HepG2 (cell line): ENCODE measurements around the gene RPRML. TPM values are rescaled to one million over a fixed set of nuclear protein-coding genes. Genes with fewer than 3 reads are reported as not detected.

ENCODE experiments used
- FOXA1 ChIP-seq, 2 experiments: fragments of 450-650 bp in 1 of 2; sonication (generic) in 1 of 2; formaldehyde crosslinking in 1 of 2; IDR thresholded peaks; 2 replicates each; pipeline versions ENCODE4 v1.4.0 to v1.6.1; 2016 to 2020; ENCODE audit warnings: missing genetic modification reagents in 1 of 2
- IRF2 ChIP-seq: IDR thresholded peaks from 2 replicates; pipeline ENCODE4 v1.6.1; 2018; ENCODE audit warnings: missing genetic modification reagents, missing compliant biosample characterization
- JDP2 ChIP-seq: sonication (generic); formaldehyde crosslinking; IDR thresholded peaks from 2 replicates; pipeline ENCODE4 v1.8.1; 2022; ENCODE audit warnings: missing genetic modification reagents, borderline replicate concordance
- LCORL ChIP-seq, 2 experiments: fragments of 450-650 bp in 1 of 2; sonication (generic) in 1 of 2; formaldehyde crosslinking in 1 of 2; IDR thresholded peaks; 2 replicates each; pipeline versions ENCODE4 v1.5.0 to v1.6.1; 2017 to 2020; ENCODE audit warnings: antibody characterized with exemption in 1 of 2, missing genetic modification reagents in 1 of 2
- MXD4 ChIP-seq: IDR thresholded peaks from 2 replicates; pipeline ENCODE4 v1.6.1; 2016; ENCODE audit warnings: mild to moderate bottlenecking, missing biosample characterization, missing genetic modification reagents
- NCOR1 ChIP-seq: fragments of 200-600 bp; sonication (generic); IDR thresholded peaks from 2 replicates; pipeline ENCODE4 v1.7.0; 2017; ENCODE audit warnings: antibody characterized with exemption, low read length, borderline replicate concordance
- NFATC3 ChIP-seq: sonication (generic); formaldehyde crosslinking; IDR thresholded peaks from 2 replicates; pipeline ENCODE4 v1.5.1; 2020; ENCODE audit warnings: mild to moderate bottlenecking, missing genetic modification reagents
- PATZ1 ChIP-seq: sonication (generic); formaldehyde crosslinking; IDR thresholded peaks from 2 replicates; pipeline ENCODE4 v1.4.0; 2020; ENCODE audit warnings: missing genetic modification reagents
- SMARCE1 ChIP-seq: fragments of 450-650 bp; IDR thresholded peaks from 2 replicates; pipeline ENCODE4 v1.6.1; 2017; ENCODE audit warnings: borderline replicate concordance
- SRSF4 ChIP-seq: fragments of 200-400 bp; formaldehyde crosslinking; IDR thresholded peaks from one replicate; pipeline ENCODE4 v1.6.1; 2018; ENCODE audit warnings: mild to moderate bottlenecking, low read depth, low read length, moderate library complexity; ENCODE audit not compliant: poor library complexity, severe bottlenecking
- ZFP62 ChIP-seq: sonication (generic); formaldehyde crosslinking; IDR thresholded peaks from 2 replicates; pipeline ENCODE4 v1.4.0; 2020; ENCODE audit warnings: missing genetic modification reagents
- ZHX2 ChIP-seq, 2 experiments: sonication (generic) in 1 of 2; formaldehyde crosslinking in 1 of 2; IDR thresholded peaks; 2 replicates each; pipeline versions ENCODE4 v1.6.1 to v1.9.0; 2014 to 2022; ENCODE audit warnings: antibody characterized with exemption in 1 of 2, borderline replicate concordance in 1 of 2, inconsistent platforms in 1 of 2, low read depth in 1 of 2, missing genetic modification reagents in 1 of 2
- ZNF331 ChIP-seq: sonication (generic); formaldehyde crosslinking; IDR thresholded peaks from 2 replicates; pipeline ENCODE4 v1.4.0; 2020; ENCODE audit warnings: missing genetic modification reagents
- ZNF629 ChIP-seq: sonication (generic); formaldehyde crosslinking; conservative IDR thresholded peaks from 2 replicates; pipeline ENCODE4 v1.5.0; 2020; ENCODE audit warnings: missing genetic modification reagents
- polyA plus RNA-seq, 8 experiments: library from polyadenylated mRNA; depleted of rRNA in 3 of 8; stranded (reverse) in 7 of 8; unstranded in 1 of 8; fragments of >200 nt; fragmentation: Illumina TruSeq in 4 of 8; extraction: Trizol in 4 of 8; gene quantifications; 2 replicates each; pipeline versions ENCODE4 v1.2.1 to v1.2.3, GENCODE V29; 2011 to 2016; ENCODE audit warnings: low read depth in 4 of 8, missing spikeins in 1 of 8, mixed read lengths in 1 of 8; ENCODE audit not compliant: insufficient read depth in 1 of 8
- total RNA-seq, 5 experiments: library from RNA; depleted of rRNA; stranded (reverse); fragments of >200 nt; fragmentation: Illumina TruSeq; extraction: Trizol; gene quantifications; 2 replicates each; pipeline ENCODE4 v1.2.3, GENCODE V29; 2016; ENCODE audit warnings: low read depth in 1 of 5
- TF ChIP-seq, protein P1 (sequence below): IDR thresholded peaks from 2 replicates; pipeline ENCODE4 v1.6.1; 2012; ENCODE audit warnings: low read depth, low read length, improper control_type of control experiment
- TF ChIP-seq, protein P2 (sequence below): sonication (generic); formaldehyde crosslinking; IDR thresholded peaks from 2 replicates; pipeline ENCODE4 v1.9.0; 2021; ENCODE audit warnings: missing genetic modification reagents, borderline replicate concordance

Gene RPRML
- total and polyA plus RNA-seq, 2 of the 13 experiments (the other 11 are each of a cell fraction or from before 2014, with no cell fraction given) = not detected

DNA sequence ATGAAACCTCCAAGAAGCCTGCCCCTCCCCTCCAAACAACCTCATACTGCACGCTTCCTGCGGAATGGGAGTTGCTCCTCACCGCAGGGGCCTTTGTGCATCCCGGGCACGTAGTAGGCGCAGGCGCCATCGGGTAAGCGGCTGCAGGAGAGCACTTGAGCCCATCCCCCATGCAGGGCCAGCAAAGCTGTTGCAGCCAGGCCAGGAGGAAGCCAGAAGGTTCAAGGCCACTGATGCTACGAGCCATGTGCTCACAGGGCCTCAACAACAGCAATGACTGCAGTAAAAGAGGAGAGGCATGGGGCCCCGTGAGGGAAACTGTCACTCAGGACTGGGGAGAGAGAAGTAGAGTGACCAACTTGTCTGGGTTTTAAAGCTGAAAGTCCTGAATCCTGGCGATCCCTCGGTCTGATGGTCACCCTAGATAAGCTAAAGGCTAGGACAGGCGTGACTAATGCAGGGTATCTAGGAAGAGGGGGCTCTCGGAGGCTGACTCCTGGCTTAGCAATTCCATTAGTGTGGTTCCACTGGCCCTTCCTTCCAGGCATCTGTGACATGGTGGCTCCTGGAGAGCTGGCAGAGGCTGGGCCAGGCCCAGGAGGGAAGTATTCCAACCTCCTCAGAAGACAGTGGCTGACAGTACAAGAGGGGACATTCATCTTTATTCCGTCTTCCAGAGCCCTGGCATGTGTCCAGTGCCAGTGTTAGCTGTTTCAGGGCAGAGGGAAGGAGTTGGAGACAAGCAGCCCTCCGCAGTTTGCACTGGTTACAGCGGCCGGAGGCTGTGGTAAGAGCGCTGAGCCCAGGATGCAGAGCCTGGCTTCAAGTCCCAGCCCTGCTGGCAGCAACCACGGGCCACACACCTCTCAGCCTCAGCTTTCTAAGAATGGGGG, 35.3 kb downstream of the RPRML start (continued):
- TF ChIP-seq, protein P1, sequence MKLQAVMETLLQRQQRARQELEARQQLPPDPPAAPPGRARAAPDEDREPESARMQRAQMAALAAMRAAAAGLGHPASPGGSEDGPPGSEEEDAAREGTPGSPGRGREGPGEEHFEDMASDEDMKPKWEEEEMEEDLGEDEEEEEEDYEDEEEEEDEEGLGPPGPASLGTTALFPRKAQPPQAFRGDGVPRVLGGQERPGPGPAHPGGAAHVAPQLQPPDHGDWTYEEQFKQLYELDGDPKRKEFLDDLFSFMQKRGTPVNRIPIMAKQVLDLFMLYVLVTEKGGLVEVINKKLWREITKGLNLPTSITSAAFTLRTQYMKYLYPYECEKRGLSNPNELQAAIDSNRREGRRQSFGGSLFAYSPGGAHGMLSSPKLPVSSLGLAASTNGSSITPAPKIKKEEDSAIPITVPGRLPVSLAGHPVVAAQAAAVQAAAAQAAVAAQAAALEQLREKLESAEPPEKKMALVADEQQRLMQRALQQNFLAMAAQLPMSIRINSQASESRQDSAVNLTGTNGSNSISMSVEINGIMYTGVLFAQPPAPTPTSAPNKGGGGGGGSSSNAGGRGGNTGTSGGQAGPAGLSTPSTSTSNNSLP = no peak
- TF ChIP-seq LCORL (IDR thresholded peaks at IDR 0.05) (no peak), LCORL (CRISPR knock-in tag; IDR thresholded peaks at IDR 0.05) (peak; percentile 96), SMARCE1 (no peak), NCOR1 (peak; percentile 83; the same call in 1 of the 2 replicates), ZFP62 (CRISPR knock-in tag) (0 out of 2 replicates have a peak, but pooled peaks have one; percentile 19), ZNF331 (peak; percentile 96), PATZ1 (CRISPR knock-in tag) (peak; percentile 71), ZHX2 (IDR thresholded peaks at IDR 0.05; ENCODE audit: low read depth) (peak; percentile 73), ZHX2 (CRISPR knock-in tag; IDR thresholded peaks at IDR 0.05; ENCODE audit: borderline replicate concordance) (peak; percentile 51; the same call in 1 of the 2 replicates), NFATC3 (0 out of 2 replicates have a peak, but pooled peaks have one; percentile 84), IRF2 (CRISPR knock-in tag) (peak; percentile 96), FOXA1 (IDR thresholded peaks at IDR 0.05) (no peak), FOXA1 (CRISPR knock-in tag; IDR thresholded peaks at IDR 0.05) (peak; percentile 46), MXD4 (CRISPR knock-in tag) (peak; percentile 94), JDP2 (CRISPR knock-in tag) (peak; percentile 71), ZNF629 (CRISPR knock-in tag) (peak; percentile 65; the same call in 1 of the 2 replicates), SRSF4 (no peak)
- TF ChIP-seq, protein P2, sequence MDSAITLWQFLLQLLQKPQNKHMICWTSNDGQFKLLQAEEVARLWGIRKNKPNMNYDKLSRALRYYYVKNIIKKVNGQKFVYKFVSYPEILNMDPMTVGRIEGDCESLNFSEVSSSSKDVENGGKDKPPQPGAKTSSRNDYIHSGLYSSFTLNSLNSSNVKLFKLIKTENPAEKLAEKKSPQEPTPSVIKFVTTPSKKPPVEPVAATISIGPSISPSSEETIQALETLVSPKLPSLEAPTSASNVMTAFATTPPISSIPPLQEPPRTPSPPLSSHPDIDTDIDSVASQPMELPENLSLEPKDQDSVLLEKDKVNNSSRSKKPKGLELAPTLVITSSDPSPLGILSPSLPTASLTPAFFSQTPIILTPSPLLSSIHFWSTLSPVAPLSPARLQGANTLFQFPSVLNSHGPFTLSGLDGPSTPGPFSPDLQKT = no peak
